Upper lobe of right lung (tissue), 1 donor: ENCODE data around the gene SMAD2. TPM values are rescaled to one million over a fixed set of nuclear protein-coding genes. Genes with fewer than 3 reads are reported as not detected.

Experiments used
- ATAC-seq: fragments of 200-7000 bp; cut with Tn5 transposase; one replicate; pipeline ENCODE4 v1.9.1; 2020; ENCODE audit warnings: mild to moderate bottlenecking, moderate library complexity
- DNase-seq: peaks from one replicate; pipeline ENCODE4 v3.0.0-alpha.2; 2020
- H3K27ac ChIP-seq: fragments of 200-600 bp; one replicate; pipeline ENCODE4 v1.8.0; 2022
- H3K27me3 ChIP-seq: fragments of 200-600 bp; one replicate; pipeline ENCODE4 v1.8.0; 2022; ENCODE audit warnings: mild to moderate bottlenecking
- H3K36me3 ChIP-seq: fragments of 200-600 bp; one replicate; pipeline ENCODE4 v1.8.0; 2022
- H3K4me1 ChIP-seq: fragments of 200-600 bp; one replicate; pipeline ENCODE4 v1.8.0; 2022
- H3K4me3 ChIP-seq: fragments of 200-600 bp; one replicate; pipeline ENCODE4 v1.8.0; 2022; ENCODE audit warnings: mild to moderate bottlenecking
- H3K9me3 ChIP-seq: fragments of 200-600 bp; one replicate; pipeline ENCODE4 v1.8.0; 2022
- intact Hi-C: fragments of 100-400 bp; cut with DNase I; formaldehyde crosslinking; loops from one replicate; pipeline ENCODE4 v1.11.0; 2022
- total RNA-seq: library from RNA; stranded (reverse); fragmentation: NEBNext Ultra II Directional; extraction: Animal tissue kit (Norgen Biotek cat#: 25700); gene quantifications from one replicate; pipeline ENCODE4 v1.2.1, GENCODE V29; 2021
- TF ChIP-seq, protein P1 (sequence below): fragments of 200-600 bp; IDR thresholded peaks from one replicate; pipeline ENCODE4 v1.8.0; 2022; ENCODE audit warnings: antibody characterized with exemption
- donor health status: DM: no; HTN: yes; CAD: no; lungs with severe emphysema.

Gene SMAD2
- total RNA-seq, 1 donor from 2014 or later, result 160 TPM

DNA sequence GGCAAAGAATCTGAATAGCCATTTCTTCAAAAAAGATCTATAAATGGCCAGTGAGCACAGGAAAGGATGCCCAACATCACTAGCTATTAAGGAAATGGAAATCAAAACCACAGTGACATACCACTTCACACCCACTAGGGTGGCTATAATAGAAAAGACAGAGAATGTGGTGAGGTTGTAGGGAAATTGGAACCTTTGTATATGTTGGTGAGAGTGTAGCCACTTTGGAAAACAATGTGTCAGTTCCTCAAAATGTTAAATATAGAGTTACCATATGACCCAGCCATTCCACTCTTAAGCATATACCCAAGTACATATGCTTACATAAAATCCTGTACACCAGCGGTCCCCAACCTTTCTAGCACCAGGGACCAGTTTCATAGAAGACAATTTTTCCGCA is 152.8 kb downstream of the SMAD2 start:
- TF ChIP-seq, protein P1, sequence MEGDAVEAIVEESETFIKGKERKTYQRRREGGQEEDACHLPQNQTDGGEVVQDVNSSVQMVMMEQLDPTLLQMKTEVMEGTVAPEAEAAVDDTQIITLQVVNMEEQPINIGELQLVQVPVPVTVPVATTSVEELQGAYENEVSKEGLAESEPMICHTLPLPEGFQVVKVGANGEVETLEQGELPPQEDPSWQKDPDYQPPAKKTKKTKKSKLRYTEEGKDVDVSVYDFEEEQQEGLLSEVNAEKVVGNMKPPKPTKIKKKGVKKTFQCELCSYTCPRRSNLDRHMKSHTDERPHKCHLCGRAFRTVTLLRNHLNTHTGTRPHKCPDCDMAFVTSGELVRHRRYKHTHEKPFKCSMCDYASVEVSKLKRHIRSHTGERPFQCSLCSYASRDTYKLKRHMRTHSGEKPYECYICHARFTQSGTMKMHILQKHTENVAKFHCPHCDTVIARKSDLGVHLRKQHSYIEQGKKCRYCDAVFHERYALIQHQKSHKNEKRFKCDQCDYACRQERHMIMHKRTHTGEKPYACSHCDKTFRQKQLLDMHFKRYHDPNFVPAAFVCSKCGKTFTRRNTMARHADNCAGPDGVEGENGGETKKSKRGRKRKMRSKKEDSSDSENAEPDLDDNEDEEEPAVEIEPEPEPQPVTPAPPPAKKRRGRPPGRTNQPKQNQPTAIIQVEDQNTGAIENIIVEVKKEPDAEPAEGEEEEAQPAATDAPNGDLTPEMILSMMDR, result no peak
- ATAC-seq, result peak; percentile 36
- no peak overlapping the region for H3K27ac ChIP-seq
- no peak overlapping the region for H3K4me3 ChIP-seq
- H3K4me1 ChIP-seq, result no peaks in the 10 kb centered on the region
- intact Hi-C loops, result loop anchor here (10.0 kb wide), 1 partner anchor 247 kb away; no protein-coding TSS in a partner anchor
- H3K36me3 ChIP-seq, result no peaks in the 10 kb centered on the region
- H3K27me3 ChIP-seq, result no peaks in the 10 kb centered on the region
- no peak for DNase-seq
- H3K9me3 ChIP-seq, result no peaks in the 10 kb centered on the region

DNA sequence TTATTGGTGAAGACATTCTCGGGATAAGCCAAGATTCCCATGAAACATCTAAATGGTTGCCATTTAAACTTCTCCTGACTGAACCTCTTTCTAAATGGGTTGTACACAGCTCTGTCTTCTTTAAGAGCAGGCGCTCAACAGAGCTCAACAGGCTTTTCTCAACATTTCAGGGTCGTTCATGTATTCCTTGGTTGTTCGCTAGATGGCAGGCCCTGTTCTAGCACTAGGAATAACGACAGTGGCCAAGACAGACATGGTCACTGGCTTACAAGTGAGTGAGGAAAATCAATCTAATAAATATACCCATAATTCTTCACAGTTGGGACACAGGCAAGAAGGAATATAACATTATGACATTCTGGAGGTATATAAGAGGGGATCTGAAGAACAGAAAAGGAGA is 154.5 kb downstream of the SMAD2 start:
- intact Hi-C loops, result loop anchor here (10.0 kb wide), 1 partner anchor 249 kb away; no protein-coding TSS in a partner anchor
- Histone ChIP-seq H3K4me1 (no peaks in the 10 kb centered on the region), H3K27me3 (no peaks in the 10 kb centered on the region), H3K27ac (no peak overlapping the region), H3K36me3 (no peaks in the 10 kb centered on the region), H3K9me3 (no peaks in the 10 kb centered on the region), H3K4me3 (no peak overlapping the region)
- ATAC-seq (no peak), DNase-seq (no peak)
- TF ChIP-seq, protein P1, result no peak

DNA sequence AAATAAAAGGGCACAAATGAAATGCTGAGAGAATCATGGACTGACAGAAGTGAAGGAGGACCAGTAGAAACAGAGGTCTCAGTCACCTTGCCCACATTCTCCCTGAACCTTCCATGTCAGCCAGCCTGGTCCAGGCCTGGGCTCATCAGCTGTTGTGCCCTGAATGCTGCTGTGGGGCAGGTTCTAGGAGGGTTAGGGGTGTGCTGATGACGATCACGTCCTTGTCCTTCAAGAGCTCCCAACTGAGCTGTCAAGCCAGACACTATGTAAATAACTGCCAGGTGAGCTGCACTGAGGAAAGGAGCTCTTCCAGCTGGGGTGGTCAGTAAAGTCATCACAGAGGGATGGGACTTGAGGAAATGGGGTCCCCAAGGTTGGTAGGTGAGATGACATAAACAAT is 156.5 kb downstream of the SMAD2 start:
- Histone ChIP-seq H3K27ac (no peak overlapping the region), H3K9me3 (no peaks in the 10 kb centered on the region), H3K4me1 (no peaks in the 10 kb centered on the region), H3K4me3 (no peak overlapping the region), H3K27me3 (no peaks in the 10 kb centered on the region), H3K36me3 (no peaks in the 10 kb centered on the region)
- DNase-seq, result no peak
- TF ChIP-seq, protein P1, result no peak
- no peak for ATAC-seq
- intact Hi-C loops, result loop anchor here (10.0 kb wide), 1 partner anchor 251 kb away; no protein-coding TSS in a partner anchor

DNA sequence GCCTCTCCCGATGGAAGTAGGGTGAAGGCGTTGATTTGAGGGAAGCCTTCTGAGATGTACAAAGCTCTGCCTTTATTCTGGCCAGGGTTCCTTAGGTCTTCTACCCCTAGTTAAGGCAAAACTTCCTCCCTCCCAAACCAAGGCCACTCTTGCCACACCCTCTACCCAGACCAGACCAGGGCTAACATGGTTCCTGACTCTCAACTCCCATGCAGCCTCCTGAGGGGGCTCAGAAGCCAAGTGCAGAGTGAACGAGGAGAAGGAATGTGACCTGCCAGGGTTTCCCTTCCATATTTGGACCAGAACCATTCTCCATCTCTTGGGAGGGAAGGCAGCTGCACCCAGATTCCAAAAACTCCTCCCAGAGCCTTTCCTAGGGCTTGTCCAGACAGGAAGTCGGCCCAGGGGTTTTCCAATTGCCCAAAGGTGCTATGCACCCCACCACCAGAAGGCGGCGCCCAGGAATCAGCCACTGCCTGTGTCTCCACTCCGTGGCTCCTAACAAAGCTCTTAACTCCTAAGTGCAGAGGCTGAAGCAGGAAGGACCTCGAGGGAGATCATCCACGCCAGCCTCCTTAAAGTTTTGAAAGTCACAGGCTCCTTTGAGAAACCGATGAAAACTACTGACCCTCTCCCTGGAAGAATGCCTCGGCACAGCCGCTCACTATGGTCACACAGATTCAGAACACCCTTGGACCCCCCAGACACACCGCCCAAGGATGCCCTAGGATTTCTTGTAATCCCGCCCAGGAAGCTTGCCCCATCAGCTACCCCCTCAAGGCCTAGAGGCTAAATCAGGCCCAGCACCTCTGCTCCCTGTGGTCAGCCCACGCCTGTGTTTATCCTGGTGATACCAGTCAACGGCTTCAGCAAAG is 157.8 kb downstream of the SMAD2 start:
- H3K27me3 ChIP-seq, result no peaks in the 10 kb centered on the region
- no peaks in the 10 kb centered on the region for H3K4me1 ChIP-seq
- intact Hi-C loops, result loop anchor here (10.0 kb wide), 1 partner anchor 252 kb away; no protein-coding TSS in a partner anchor
- TF ChIP-seq, protein P1, result peak; percentile 89
- no peak overlapping the region for H3K4me3 ChIP-seq
- ATAC-seq (peak; percentile 96), DNase-seq (peak; percentile 90)
- H3K9me3 ChIP-seq, result no peaks in the 10 kb centered on the region
- H3K27ac ChIP-seq, result no peak overlapping the region
- H3K36me3 ChIP-seq, result no peaks in the 10 kb centered on the region

DNA sequence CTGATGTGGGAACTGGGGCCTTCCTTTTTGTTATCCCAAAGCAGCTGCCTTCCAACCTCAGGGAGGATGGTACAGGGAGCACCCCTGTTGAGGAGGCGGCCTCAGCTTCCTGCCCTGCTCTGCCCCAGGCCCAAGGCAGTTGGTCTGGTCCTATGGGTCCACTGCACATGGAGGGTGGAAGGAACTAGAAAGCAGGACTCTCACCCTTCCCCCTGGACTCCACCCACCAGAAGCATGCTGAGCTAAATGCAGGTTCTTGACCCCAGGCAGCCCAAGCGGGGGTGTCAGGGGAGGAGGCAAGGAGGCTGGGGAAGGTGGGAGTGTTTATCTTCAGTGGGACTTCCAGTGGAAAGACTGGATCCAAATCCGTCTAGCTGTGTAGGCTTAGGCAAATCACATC is 158.5 kb downstream of the SMAD2 start:
- Histone ChIP-seq H3K27ac (no peak overlapping the region), H3K4me1 (no peaks in the 10 kb centered on the region), H3K36me3 (no peaks in the 10 kb centered on the region), H3K9me3 (no peaks in the 10 kb centered on the region), H3K4me3 (no peak overlapping the region), H3K27me3 (no peaks in the 10 kb centered on the region)
- intact Hi-C loops, result loop anchor here (10.0 kb wide), 1 partner anchor 253 kb away; no protein-coding TSS in a partner anchor
- ATAC-seq (peak; percentile 2), DNase-seq (no peak)
- TF ChIP-seq, protein P1, result no peak
